GM19438 (cell line): Measurements from ENCODE around the gene EPO.
A peak's percentile ranks its signal among the peaks of the same experiment; 100 is the strongest.

ENCODE experiments used
- ATAC-seq: cut with Tn5 transposase; IDR thresholded peaks from one replicate; pipeline ENCODE4 v1.9.1; 2021; ENCODE audit warnings: low read depth; ENCODE audit not compliant: unreplicated experiment

The EPO gene

GRCh38 chr7:100720279-100720670 is at the start of gene EPO:
EPO (plus strand) TSS chr7:100720468; CDS start chr7:100720981, 513 bp downstream.
- ATAC-seq: no peak

GRCh38 chr7:100671353-100672327 is 48.6 kb upstream of the EPO start:
- ATAC-seq: no peak

- peak; percentile 59 for ATAC-seq
Measured at GRCh38 chr7:100673302-100673941, 46.8 kb upstream of the EPO start, which contains the start of gene GNB2. GNB2 (plus strand) TSS chr7:100673740; CDS start chr7:100676266, 2,526 bp downstream.

GRCh38 chr7:100673942-100674410 is 46.3 kb upstream of the EPO start:
- no peak for ATAC-seq

- ATAC-seq: no peak
Measured at GRCh38 chr7:100674411-100675104, 45.7 kb upstream of the EPO start.

GRCh38 chr7:100675105-100675451 is 45.2 kb upstream of the EPO start:
- ATAC-seq: no peak

GRCh38 chr7:100675581-100676350 is 44.5 kb upstream of the EPO start:
- ATAC-seq: peak; percentile 30

GRCh38 chr7:100676501-100677306 is 43.6 kb upstream of the EPO start:
- ATAC-seq: no peak

GRCh38 chr7:100677308-100678267 is 42.7 kb upstream of the EPO start:
- ATAC-seq: no peak

GRCh38 chr7:100678291-100678984 is 41.8 kb upstream of the EPO start:
- ATAC-seq: no peak

- no peak for ATAC-seq
Measured at GRCh38 chr7:100679129-100679926, 40.9 kb upstream of the EPO start.

- no peak for ATAC-seq
Measured at GRCh38 chr7:100679927-100680575, 40.2 kb upstream of the EPO start.

GRCh38 chr7:100680576-100681271 is 39.5 kb upstream of the EPO start:
- no peak for ATAC-seq

- ATAC-seq: no peak
Measured at GRCh38 chr7:100681491-100682227, 38.6 kb upstream of the EPO start.

- ATAC-seq: no peak
Measured at GRCh38 chr7:100682228-100682741, 38.0 kb upstream of the EPO start.
